Tibial nerve (tissue), 4 donors: ENCODE data around the gene ZNF618.

Experiments
- CTCF ChIP-seq, 5 experiments: fragments of 200-600 bp in 3 of 5; fragments of 450-650 bp in 2 of 5; sonication (generic) in 3 of 5; IDR thresholded peaks; one replicate each; pipeline ENCODE4 v1.5.1; 2016 to 2019; ENCODE audit warnings: antibody characterized with exemption in 5 of 5, mild to moderate bottlenecking in 3 of 5, moderate library complexity in 2 of 5
- EP300 ChIP-seq, 2 donors: sonication (generic); formaldehyde crosslinking; IDR thresholded peaks; one replicate each; pipeline ENCODE4 v1.6.1; 2017; ENCODE audit warnings: antibody characterized with exemption in 2 of 2, mild to moderate bottlenecking in 1 of 2
- POLR2A ChIP-seq, 2 donors: fragments of 450-650 bp; IDR thresholded peaks; one replicate each; pipeline ENCODE4 v1.6.1; 2017; ENCODE audit warnings: antibody characterized with exemption in 2 of 2, mild to moderate bottlenecking in 2 of 2, moderate library complexity in 2 of 2

GRCh38 chr9:113984639-113985380 is 108.7 kb downstream of the ZNF618 start:
- TF ChIP-seq EP300 (IDR thresholded peaks at IDR 0.05) (no peak), CTCF (IDR thresholded peaks at IDR 0.05) (no peak), POLR2A (IDR thresholded peaks at IDR 0.05) (no peak)
